SK-N-SH (cell line): ENCODE data around the gene RIPOR2.

Experiments used
- CTCF ChIP-seq: fragments of 200-600 bp; sonication (generic); IDR thresholded peaks from 2 replicates; pipeline ENCODE4 v1.6.1; 2017; ENCODE audit warnings: antibody characterized with exemption, mild to moderate bottlenecking, moderate library complexity
- EZH2phosphoT487 ChIP-seq: fragments of 200-600 bp; sonication (generic); IDR thresholded peaks from 2 replicates; pipeline ENCODE4 v1.6.1; 2017; ENCODE audit warnings: low read depth, mixed run types, mild to moderate bottlenecking, antibody characterized with exemption, moderate library complexity, borderline replicate concordance
- RAD21 ChIP-seq: IDR thresholded peaks from 2 replicates; pipeline ENCODE4 v1.6.1; 2012; ENCODE audit warnings: mild to moderate bottlenecking, low read length
- TAF1 ChIP-seq: IDR thresholded peaks from 2 replicates; pipeline ENCODE4 v1.6.1; 2012; ENCODE audit warnings: low read depth, mild to moderate bottlenecking, low read length, moderate library complexity, borderline replicate concordance

- TF ChIP-seq EZH2phosphoT487 (no peak), CTCF (no peak), RAD21 (no peak), TAF1 (no peak)
Measured at GRCh38 chr6:24818346-24818745, 117.4 kb downstream of the RIPOR2 start.
